HFFc6 (cell line): ENCODE results near the gene ANKRD17. TPM values are rescaled to one million over a fixed set of nuclear protein-coding genes. Genes with fewer than 3 reads are reported as not detected.

Experiments
- DNase-seq: peaks from one replicate; pipeline ENCODE4 v3.0.0-alpha.2; 2018
- H3K27ac Mint-ChIP-seq: 2 replicates; pipeline ENCODE4 v1.8.0; 2020; ENCODE audit warnings: mild to moderate bottlenecking, mixed read lengths
- H3K27me3 Mint-ChIP-seq: 2 replicates; pipeline ENCODE4 v1.8.0; 2021; ENCODE audit warnings: mild to moderate bottlenecking, moderate library complexity, mixed read lengths; ENCODE audit not compliant: insufficient read depth
- H3K36me3 Mint-ChIP-seq: 2 replicates; pipeline ENCODE4 v1.8.0; 2021; ENCODE audit warnings: low read depth, mixed read lengths
- H3K4me1 Mint-ChIP-seq: 2 replicates; pipeline ENCODE4 v1.8.0; 2020; ENCODE audit warnings: low read depth, mixed read lengths
- H3K4me3 Mint-ChIP-seq: 2 replicates; pipeline ENCODE4 v1.8.0; 2020; ENCODE audit warnings: mild to moderate bottlenecking, moderate library complexity, mixed read lengths
- H3K9me3 Mint-ChIP-seq: 2 replicates; pipeline ENCODE4 v1.8.0; 2020; ENCODE audit warnings: mild to moderate bottlenecking, mixed read lengths
- CTCF ChIP-seq: fragments of 200-600 bp; sonication (generic); IDR thresholded peaks from 2 replicates; pipeline ENCODE4 v1.5.0; 2021; ENCODE audit warnings: antibody characterized with exemption, mild to moderate bottlenecking
- total RNA-seq, 6 experiments: library from RNA; stranded (reverse); fragmentation: NEBNext Ultra II Directional; extraction: Animal tissue kit (Norgen Biotek cat#: 25700); gene quantifications; 2 replicates in 1 of 6; 3 replicates in 5 of 6; pipeline ENCODE4 v1.2.3, GENCODE V29; 2021

The ANKRD17 gene
- total RNA-seq, 6 experiments from 2014 or later, result 51.7 to 61.0 (median 56.4) TPM

- DNase-seq, result no peak
- Mint-ChIP-seq H3K27me3 (no peaks in the 10 kb centered on the region; the same call in 1 of the 2 replicates), H3K4me3 (no peak overlapping the region), H3K27ac (no peak overlapping the region), H3K4me1 (peaks cover under 1% of the 10 kb centered on the region; the same call in 1 of the 2 replicates), H3K36me3 (peaks cover 11% of the 10 kb centered on the region), H3K9me3 (no peaks in the 10 kb centered on the region)
- TF ChIP-seq CTCF, result no peak
Observed at GRCh38 chr4:73086095-73086868, 172.3 kb downstream of the ANKRD17 start.

- no peak for TF ChIP-seq CTCF
- no peak overlapping the region for H3K4me3 Mint-ChIP-seq
- peaks cover 12% of the 10 kb centered on the region for H3K4me1 Mint-ChIP-seq
- H3K36me3 Mint-ChIP-seq, result peaks cover 31% of the 10 kb centered on the region
- H3K9me3 Mint-ChIP-seq, result no peaks in the 10 kb centered on the region
- DNase-seq, result no peak
- peak overlapping the region; percentile 16; the same call in 1 of the 2 replicates for H3K27ac Mint-ChIP-seq
- H3K27me3 Mint-ChIP-seq, result no peaks in the 10 kb centered on the region
Observed at GRCh38 chr4:73080789-73081188, 177.8 kb downstream of the ANKRD17 start.

GRCh38 chr4:73075832-73076231 is 182.8 kb downstream of the ANKRD17 start:
- no peaks in the 10 kb centered on the region for H3K27me3 Mint-ChIP-seq
- H3K9me3 Mint-ChIP-seq, result no peaks in the 10 kb centered on the region
- H3K27ac Mint-ChIP-seq, result no peak overlapping the region
- H3K4me1 Mint-ChIP-seq, result peaks cover 8% of the 10 kb centered on the region
- peaks cover 38% of the 10 kb centered on the region for H3K36me3 Mint-ChIP-seq
- H3K4me3 Mint-ChIP-seq, result no peak overlapping the region
- no peak for DNase-seq
- no peak for TF ChIP-seq CTCF

GRCh38 chr4:73070074-73070390 is 188.6 kb downstream of the ANKRD17 start:
- Mint-ChIP-seq H3K4me3 (peak overlapping the region; percentile 90), H3K9me3 (no peaks in the 10 kb centered on the region), H3K27ac (peak overlapping the region; percentile 93), H3K4me1 (peaks cover 26% of the 10 kb centered on the region), H3K27me3 (peaks cover 8% of the 10 kb centered on the region), H3K36me3 (peaks cover 4% of the 10 kb centered on the region; the same call in 1 of the 2 replicates)
- DNase-seq, result no peak
- no peak for TF ChIP-seq CTCF

- Mint-ChIP-seq H3K4me3 (peak within 1 kb of the TSS; percentile 90), H3K36me3 (peaks cover 7% of the 10 kb centered on the region; the same call in 1 of the 2 replicates), H3K9me3 (no peaks in the 10 kb centered on the region), H3K27me3 (peaks cover 8% of the 10 kb centered on the region), H3K27ac (peak within 1 kb of the TSS; percentile 93), H3K4me1 (peaks cover 26% of the 10 kb centered on the region)
- peak; percentile 35; the same call in 1 of the 2 replicates for TF ChIP-seq CTCF
- DNase-seq, result peak; percentile 98
Observed at GRCh38 chr4:73069338-73070073, 189.1 kb downstream of the ANKRD17 start, which contains the start of gene COX18. TSS of gene COX18 (minus strand) at chr4:73069716. CDS start at chr4:73069649, 67 bp downstream.
